GM04503 (cell line): ENCODE results near the gene CTDSPL.
A peak's percentile ranks its signal among the peaks of the same experiment; 100 is the strongest.

Source experiments
- DNase-seq: peaks from one replicate; pipeline ENCODE4 v3.0.0-alpha.2; 2012; ENCODE audit warnings: low read depth

The CTDSPL gene

DNA sequence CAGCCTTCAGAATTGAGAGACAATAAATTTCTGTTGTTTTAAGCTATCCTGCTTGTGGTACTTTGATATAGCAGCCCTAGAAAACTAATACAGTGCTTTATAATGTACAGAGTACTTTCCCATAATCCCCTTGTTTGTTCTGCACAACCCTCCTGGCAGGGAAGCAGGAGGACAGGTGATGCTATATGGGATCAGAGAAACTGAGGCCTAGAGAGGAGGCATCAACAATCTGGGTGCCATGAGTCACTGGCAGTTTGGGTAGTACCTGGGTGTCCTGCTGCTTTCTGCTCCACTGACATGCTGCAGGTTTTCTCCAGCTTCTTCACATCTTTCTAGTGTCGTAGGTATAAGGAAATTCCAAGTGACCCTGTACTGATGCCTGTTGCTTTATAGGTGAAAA, 55.0 kb downstream of the CTDSPL start:
- DNase-seq, result no peak

DNA sequence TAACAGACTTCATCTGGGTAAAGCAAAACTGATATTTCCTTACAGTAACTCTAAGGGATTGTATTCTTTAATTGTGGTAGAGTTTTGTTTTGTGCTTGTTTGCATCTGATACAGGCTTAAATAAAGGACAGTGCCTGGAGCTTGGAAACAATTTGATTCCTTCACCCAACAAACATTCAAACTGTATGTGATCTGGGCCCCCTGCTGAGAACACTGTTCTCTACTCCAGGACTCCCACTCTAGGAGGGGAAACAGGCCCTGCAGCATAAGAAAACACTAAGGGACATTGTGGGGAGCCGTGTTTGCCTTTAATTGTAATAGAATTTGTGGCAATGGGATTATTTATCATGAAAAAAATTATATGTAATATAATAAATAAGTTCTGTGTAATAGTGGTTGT, 56.9 kb downstream of the CTDSPL start:
- no peak for DNase-seq

DNA sequence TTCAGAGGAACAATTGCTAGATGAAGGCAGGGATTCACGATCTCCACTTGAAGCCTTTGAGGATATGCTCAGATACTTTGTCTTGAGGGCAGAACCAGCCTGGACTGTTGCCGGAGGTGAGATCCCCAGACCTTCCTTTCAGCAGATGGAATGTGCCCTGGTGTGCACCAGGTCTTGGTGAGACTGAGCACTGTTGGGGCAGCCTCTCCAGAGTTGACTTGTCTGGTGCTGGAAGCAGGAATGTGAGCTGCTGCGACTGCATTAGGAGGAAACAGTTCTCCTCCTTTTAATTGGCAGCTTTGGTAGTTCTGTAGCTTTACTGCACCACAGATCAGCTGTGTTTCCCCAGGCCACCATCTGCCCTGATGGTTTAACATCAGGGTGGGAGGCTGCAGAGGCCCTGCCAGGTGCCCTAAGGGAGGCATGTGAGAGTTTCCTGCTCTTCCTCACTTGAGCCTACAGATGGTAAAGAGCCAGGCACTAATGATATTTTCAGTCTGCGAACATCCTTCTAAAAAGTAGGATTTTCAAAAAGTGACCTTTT, 58.5 kb downstream of the CTDSPL start:
- DNase-seq, result no peak

DNA sequence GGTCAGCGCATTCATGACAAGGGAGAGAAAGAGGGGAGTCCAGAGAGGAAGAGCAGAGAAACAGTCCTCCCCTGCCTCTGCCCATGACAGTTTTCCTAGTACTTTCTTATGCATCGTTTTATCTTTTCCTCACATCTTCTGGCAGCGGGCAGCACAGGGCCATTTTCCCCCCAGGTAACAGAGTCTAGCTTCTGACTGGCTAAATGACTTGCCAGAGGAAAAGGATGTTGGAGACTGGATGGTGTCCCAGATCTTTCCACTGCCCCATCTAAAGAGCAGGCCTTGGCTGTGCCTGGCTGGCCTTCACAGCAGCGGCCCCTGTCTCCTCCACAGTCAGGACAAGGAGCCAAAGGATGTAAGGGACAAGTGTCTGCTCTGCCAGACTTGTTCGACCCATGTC, 59.3 kb downstream of the CTDSPL start:
- DNase-seq, result no peak

DNA sequence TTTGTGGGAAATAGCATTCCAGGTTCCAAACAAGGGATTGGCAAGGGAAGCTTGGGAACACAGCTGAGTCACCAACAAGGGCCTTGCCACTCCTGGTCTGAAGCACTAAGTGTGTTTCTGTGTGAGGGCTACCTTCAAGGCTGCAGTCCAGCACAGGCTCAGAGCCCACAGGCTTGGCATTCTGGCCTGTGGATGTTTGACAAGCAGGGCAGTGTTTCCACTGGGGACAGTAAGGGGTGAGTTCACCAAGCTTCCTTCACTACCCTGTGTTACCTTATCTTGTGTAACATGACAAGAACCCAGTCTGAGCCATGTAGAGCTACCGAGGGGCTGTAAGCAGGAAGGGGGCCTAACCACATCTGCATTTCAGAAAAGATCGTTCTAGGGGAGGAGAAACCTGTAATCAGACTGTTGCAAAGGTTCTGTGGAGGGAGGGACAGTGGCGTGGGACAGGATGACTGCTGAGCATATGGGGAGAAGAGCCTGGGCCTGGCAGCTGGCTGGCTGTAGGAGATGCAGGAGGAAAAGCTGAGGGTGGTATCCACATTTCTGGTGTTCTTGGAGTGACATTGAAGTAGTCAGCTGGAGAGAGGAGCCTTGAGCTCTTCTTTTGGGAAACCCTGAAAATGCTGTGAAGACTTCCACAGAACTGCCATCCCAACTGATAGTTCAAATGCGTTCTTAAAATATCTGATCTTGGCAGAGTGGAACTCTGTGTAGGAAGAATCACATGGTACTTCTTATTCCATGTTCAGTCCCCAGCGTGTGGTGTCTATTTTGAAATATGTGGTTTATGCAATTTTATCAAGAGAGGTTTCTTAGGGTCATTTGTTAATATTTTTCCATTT, 61.3 kb downstream of the CTDSPL start:
- peak; percentile 51 for DNase-seq

DNA sequence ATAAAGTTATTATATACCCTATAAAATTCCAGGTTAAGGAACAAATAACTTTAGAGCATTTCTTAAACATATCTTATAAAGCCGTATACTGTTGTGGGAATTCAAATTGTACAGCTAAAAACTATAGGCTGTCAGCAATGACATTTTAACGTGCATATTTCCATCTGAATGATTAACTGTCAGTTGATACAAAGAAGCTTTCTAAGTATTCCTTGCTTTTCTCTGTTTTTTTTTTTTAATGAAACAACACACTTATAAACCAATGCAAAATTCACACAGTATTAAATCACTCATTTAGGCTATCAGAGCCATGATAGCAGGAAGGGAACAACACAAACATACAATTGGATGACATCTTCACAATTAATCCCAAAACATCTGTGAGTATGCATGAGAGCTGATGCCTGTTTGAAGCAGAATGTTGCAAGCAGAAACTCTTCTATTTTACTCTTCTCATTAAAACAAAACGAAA, 61.9 kb downstream of the CTDSPL start:
- no peak for DNase-seq

DNA sequence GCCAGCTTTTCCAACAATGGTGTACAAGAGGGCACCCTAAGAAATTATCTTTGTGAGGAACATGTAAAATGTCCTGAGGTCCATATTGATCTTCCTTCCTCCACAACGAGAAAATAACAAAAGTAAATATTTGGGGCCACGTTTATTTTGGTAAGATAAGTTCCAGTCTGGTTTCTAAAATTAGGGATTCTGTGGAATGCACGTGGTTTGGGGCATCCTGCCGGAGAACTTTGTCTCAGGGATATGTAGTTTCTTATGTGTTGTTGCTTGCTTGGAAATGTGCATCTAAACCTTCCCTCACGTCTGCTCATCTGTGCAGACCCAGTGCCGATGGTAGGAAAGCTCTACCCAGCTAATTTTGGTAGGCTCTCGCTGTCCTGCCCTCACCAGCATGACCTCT, 62.8 kb downstream of the CTDSPL start:
- DNase-seq, result no peak

DNA sequence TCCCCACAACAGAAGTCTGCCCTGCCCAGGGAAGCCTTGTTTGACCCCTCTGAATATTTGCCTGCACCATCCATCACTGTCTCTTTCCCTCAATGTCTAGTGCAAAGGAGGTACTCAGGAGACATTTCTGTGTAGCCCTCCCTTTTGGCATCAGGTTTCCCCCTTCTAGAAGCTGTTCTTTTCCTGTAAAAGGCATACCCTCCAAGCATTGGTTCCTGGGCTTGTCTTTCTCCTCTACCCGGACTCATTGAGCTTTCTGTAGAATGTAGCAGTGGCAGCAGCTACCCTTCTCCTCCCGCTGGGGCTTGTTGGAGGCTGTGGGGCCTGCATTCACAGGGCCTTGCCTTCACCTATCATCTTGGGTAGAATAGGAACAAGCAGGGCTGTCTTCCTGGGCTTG, 63.5 kb downstream of the CTDSPL start:
- DNase-seq, result no peak

DNA sequence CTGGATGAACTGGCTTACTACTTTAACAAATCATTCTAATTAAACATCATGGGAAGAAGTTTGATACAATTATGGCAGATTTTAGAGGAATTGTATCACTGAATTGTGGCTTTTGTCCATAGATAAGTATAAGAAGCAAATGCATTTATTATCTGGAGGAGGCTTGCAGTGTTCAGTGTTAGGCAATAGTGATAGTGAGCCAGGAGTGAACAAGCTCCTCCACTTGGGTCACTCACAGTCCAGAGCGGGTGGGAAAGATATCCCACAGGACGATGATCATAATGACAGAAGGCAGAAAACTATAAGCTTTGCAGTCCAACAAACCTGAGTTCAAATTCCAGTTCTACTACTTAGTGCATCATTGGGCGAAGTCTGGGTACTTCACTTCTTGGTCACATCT, 64.9 kb downstream of the CTDSPL start:
- no peak for DNase-seq

DNA sequence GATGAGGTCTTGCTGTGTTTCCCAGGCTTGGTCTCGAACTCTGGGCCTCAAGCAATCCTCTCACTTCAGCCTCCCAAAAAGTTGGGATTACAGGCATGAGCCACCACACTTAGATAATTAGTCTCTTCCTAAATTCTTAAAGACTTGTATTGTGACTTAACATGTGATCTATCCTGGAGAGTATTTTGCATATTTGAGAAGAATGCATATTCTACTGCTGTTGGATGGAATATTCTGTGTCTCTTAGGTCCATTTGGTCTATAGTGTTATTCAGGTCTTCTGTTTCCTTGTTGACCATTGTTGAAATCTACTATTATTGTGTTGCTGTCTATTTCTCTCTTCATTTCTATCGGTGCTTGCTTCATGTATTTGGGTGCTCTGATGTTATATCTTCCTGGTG, 68.8 kb downstream of the CTDSPL start:
- no peak for DNase-seq

DNA sequence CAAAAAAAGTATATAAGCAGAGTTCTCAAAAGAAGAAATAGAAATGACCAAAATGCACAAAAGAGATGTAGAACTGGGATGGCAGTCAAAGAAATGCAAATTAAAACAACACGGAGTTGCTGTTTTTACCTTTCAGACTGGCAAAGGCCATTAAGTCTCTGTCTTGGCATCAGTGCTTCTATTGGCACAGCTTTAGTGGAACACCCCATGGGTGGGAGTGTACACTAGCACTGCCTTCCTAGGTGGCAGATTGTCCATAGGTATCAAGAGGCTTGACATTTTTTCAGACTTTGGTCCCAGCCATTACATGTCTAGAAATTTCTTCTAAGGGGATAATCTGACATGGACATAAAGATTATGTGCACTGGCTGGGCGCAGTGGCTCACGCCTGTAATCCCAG, 70.8 kb downstream of the CTDSPL start:
- DNase-seq, result no peak

DNA sequence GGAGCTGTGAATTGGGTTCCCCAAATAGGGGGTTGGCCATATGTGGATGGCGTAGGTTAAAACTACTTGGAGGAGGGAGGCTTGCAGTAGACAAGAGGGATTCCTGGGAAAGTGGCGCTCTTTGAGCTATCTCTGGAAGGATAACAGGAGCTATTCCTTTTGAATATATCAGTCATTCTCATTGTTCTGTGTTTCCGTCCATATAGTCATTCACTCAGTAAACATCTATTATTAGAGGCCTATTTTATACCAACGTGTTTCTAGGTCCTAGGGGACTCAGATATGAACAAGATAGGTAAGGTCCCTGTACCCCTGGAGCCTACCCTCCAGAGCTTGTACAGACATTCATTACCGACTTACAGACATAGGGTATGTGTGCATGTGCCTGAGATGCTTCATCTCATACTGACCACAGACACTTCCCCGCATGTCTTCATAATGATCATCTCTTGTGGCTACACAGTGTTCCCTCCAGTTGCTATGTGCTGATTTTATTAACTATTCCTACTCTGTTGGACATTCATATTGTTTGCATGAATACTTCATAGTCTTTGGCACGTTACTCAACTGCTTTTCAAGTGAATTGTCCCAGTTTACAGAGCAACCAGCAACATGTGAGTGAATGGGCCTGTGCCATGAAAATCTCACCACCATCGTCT, 73.1 kb downstream of the CTDSPL start:
- no peak for DNase-seq

DNA sequence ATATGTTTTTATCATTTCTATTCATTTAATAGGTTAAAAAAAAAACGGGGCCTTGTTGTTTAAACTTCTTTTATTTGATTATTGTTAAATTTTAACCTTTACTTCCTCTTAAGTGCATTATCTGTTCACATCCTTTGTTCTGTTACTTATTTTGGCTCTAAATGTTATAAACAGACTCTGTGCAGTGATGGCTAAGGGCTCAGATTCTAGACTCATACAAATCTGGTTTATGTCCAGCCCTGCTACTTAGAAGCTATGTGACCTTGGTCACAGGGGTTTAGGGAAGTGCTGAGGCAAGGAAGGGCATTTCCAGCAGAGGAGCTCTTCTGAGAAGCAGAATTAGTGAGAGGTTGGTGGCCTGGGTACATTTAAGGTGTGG, 73.6 kb downstream of the CTDSPL start:
- DNase-seq, result no peak

DNA sequence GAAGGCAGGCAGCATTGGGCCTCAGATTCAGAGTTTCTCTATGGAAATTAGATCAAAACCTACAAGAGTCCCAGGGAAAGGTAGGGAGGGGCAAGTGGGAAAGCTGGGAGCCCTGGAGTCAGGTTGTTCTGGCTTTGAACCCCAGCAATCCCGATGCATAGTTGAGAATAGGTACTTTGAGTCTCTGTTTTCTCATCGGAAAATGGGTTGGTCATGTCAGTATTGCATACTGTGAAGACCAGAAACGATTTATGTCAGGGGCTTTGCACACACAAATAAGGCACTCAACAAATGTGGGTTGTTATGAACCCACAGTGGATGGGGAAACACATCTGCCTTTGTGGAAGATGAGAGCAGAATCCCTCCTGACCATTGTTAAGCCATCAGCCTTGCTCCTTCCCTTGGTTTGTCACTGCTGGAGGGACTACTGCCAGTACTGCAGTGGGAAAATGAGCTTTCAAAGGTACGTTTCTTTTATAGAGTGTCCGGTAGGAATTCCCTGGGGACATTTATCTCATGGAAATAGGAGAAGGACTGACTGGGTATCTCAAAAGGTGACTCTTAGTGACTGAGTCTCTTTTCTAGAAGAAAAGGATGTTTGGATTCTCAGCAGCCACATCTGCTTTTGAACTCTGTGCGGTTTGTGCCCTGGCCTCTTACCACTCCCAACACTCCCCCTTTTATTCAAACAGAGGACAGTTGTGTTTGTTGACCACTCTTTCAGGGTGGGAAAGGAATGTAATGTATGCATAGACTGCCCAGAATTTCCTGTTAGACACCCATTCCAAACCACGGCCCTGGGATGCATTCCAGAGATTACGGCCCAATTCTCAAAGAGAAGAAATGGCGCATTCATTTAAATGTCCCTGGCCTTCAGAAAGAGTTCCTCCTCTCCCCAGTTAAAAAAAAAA, 74.3 kb downstream of the CTDSPL start:
- DNase-seq, result peak; percentile 97

DNA sequence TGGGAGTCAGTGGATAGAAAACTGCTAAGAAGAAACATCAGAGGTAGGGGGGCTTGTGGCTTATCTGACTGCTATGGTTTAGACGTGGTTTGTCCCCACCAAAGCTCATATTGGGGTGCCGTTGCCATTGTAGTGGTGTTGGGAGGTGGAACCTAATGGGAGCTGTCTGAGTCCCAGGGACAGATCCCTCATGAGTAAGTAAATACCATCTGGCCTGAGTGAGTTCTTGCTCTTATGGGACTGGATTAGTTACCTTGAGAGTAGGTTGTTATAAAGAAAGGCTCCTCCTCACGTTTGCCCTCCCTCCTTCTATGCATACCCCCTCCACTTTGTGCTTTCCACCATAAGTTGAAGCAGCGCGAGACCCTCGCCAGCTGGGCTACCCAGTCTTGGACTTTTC, 75.5 kb downstream of the CTDSPL start:
- DNase-seq, result no peak

DNA sequence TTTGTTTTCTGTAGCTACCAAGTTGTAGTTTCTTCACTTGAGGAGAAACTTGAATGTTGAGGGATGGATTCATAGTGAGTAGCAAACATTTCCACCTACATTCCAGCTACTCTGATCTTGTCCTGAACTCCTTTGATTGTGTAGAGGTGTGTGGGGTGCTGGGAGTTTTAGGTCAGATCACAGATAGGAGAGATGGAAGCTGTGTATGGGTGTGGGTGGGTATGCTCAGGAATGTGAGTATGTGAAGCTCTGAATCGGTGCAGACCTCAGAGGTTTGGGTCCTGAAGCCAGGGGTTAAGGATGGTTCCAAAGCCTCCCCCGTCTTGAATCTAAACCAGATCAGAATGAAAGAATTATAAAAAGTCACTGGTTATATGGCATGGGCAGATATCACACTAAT, 76.3 kb downstream of the CTDSPL start:
- DNase-seq, result no peak

DNA sequence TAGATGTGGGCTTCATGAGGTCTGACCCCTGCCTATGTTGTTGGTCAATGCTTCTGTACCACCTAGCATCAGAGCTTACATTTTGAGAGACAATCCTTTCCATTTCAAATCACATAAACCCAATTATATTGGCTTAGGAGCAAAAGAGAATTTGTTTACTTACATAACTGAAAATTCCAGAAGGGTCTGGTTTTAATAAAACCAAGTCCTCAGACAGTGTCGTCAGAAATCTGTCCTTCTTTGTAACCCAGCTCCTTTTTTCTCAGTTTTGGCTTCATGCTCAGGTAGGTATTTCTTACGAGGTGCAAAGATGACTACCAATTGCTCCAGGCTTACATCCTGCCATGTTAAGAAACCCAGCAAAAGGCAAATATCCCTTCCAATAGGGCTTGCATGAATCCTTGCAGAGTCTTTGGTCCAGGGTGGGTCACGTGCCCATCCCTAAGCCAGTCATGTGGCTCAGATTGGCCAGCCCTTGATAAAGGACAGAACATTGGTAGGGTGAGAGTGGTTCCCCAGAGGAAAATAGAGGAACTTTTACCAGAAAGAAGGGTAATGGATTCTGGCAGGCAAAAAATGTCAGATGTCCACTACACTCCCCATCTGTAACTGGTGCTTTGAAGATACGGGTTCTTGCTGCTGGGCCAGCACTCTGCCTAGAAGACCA, 78.7 kb downstream of the CTDSPL start:
- DNase-seq, result no peak

DNA sequence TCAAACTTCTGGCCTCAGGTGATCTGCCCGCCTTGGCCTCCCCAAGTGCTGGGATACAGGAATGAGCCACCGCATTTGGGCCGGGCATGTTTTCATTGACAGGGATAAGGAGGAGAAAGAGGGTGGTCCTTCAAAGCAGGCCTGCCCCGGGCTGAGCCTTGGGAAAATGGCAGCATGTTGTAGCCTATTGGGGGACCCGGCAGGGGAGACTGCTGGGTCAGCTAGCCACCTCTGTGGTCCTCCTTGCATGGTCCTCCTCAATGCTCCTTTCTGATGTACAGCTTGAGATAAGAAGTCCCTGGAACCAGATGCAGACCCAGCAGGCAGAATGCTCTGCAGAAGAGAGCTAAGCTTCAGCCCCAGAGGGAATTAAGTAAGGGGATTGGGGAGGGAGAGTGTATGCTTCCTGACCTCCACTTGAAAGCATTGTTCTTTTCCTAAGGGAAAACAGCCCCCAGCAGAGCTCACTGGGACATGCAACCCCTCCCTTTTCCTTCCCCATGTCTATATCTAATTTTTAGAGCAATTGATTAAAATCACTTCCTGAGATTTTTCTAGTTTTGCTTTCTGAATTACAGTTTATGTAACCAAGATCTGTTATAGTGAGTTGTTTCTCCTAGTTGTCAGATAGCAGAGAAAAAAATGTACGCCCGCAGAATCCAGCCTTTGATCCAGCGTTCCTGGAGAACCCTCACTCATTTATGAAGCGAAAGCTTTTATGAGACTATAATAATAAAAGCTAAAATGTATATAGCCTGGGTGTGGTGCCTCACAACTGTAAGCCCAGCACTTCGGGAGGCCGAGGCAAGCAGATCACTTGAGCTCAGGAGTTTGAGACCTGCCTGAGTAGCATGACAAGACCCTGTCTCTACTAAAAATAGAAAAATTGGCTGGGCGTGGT, 80.2 kb downstream of the CTDSPL start:
- no peak for DNase-seq

DNA sequence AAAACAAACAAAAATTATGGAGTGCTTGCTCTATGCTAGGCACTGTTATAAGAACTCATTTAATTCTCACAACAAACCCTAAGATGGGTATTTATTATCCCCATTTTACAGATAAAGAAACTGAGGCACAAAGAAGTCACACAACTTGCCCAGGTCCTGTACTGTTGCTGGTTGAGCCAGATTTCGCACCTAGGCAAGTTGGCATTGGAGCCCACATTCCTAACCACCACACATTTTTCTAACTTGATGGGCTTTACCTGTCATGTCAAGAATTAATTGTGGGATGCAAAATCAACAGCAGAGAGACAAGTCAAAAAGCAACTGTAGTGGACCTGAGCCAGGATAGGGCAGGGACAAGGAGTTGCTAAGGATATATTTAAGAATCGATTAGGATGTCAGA, 81.0 kb downstream of the CTDSPL start:
- no peak for DNase-seq

DNA sequence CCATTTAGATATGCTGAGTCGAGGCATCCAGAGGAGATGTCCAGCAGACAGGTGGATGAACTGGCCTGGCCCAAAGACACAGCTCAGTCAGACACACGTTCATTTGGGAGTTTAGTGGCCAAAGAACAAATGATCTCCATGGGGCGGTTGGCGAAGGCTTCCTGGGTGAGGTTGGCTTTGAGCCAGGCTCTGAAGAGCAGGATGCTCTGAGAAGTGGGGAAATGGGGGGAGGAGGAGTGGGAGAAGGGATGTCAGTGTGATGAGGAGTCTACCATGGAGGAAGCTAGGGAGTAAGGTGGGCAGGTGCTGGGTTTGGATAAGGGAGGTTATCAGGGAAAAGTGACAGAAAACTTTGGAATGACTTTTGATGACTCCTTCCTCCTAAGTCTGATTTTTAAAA, 81.4 kb downstream of the CTDSPL start:
- DNase-seq, result no peak
